HG03558 (cell line): Measurements from ENCODE around the gene HEATR5A.
"Not testable (repeated sequence)": the region's sequence is repeated elsewhere in the genome, so short reads cannot be mapped to it uniquely, and the experiment has no call there.

Source experiments
- ATAC-seq: cut with Tn5 transposase; IDR thresholded peaks from one replicate; pipeline ENCODE4 v1.9.1; 2021; ENCODE audit warnings: moderate number of reproducible peaks; ENCODE audit not compliant: unreplicated experiment; ENCODE audit errors: extremely low read depth

The HEATR5A gene

GRCh38 chr14:31339743-31340142 lies 80.6 kb downstream of the HEATR5A start:
- no peak for ATAC-seq

DNA sequence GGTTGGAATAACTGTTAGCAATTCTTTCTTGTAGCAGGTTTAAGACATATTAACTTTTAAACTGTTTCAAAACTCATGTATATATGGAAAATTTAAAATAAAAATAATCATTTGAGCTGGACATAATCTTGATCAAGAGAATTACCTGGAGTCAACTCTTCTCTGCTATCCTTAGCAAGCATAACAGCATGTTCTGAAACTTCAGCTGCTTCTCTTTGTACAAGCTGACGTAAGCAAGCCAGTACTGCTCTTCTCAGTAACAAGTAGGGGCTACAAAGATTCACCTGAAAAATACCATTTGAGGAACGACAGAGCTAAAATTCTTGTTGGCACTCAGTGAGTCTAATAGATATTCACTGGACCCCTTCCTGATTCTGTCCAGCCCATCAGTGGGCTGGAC lies 83.0 kb downstream of the HEATR5A start:
- no peak for ATAC-seq

DNA sequence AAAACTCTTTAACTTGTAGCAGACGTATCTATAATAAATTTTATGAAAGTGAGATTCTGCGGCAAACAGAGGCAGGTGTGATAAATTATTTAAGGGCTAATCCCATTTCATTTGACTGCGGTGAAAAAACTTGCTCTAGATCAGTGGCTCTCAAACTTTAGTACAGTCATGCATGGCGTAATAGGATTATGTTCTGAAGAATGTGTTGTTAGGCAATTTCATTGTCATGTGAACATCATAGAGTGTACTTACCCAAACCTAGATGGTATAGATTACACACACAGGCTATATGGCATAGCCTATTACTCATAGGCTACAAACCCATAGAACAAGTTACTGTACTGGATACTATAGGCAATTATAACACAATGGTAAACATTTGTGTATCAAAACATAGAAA lies 83.7 kb downstream of the HEATR5A start:
- ATAC-seq = no peak

DNA sequence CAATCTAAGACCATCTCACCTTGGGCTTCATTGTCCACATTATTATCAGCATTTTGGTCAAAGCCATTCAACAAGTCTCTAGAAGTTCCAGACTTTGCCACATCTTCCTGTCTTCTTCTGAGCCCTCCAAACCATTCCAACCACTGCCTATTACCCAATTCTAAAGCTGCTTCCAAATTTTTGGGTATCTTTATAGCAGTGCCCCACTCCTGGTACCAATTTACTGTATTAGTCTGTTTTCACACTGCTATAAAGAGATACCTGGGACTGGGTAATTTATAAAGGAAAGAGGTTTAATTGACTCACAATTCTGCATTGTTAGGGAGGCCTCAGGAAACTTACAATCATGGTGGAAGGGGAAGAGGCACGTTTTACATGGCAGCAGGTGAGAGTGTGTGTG lies 89.0 kb downstream of the HEATR5A start:
- ATAC-seq = not testable (repeated sequence)

- ATAC-seq = not testable (repeated sequence)
These were observed 90.4 kb downstream of the HEATR5A start for GRCh38 chr14:31329876-31330521.

DNA sequence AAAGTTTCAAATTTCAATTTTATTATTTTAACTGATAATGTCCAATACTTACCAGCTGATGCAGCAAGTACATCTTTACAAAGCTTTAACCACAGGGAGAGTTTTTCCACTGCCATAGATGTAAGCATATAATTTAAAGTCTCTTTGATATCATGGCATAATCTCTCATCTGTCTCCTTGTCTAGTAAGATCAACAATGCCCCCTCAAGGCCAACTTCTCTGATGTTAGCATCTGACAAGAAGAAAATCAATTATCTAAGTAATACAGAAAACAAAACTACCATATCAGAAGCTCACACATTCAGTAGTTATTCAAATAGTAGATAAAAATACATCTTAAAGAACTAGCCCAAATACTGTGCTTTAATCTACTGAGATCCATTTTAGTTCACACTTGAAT lies 94.2 kb downstream of the HEATR5A start:
- ATAC-seq = no peak

GRCh38 chr14:31323419-31323818 lies 96.9 kb downstream of the HEATR5A start:
- ATAC-seq = no peak

- no peak for ATAC-seq
These were observed 99.2 kb downstream of the HEATR5A start for GRCh38 chr14:31320922-31321766.

DNA sequence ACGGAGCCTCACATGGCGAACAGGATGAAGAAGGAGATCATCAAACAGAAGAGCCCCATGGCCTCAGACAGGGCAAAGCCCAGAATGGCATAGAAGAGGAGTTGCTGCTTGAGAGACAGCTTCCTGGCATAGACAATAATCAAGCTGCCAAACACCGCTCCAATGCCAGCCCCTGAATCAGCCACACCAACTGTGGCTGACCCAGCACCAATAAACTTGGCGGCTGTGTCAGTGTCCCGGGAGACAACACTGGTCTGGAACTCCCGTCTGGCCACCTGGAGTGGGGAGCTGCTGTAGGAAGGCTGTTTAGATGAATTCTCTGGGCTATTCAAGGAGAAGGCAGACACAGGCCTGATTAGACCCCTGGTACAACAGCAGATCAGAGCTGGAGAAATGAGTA lies 100.1 kb downstream of the HEATR5A start:
- ATAC-seq = no peak

GRCh38 chr14:31319701-31320100 lies 100.6 kb downstream of the HEATR5A start:
- no peak for ATAC-seq

- no peak for ATAC-seq
These were observed 107.4 kb downstream of the HEATR5A start for GRCh38 chr14:31312934-31313333.

- not testable (repeated sequence) for ATAC-seq
These were observed 108.0 kb downstream of the HEATR5A start for GRCh38 chr14:31312370-31312769.

- no peak for ATAC-seq
These were observed 112.7 kb downstream of the HEATR5A start for GRCh38 chr14:31307618-31308017.

DNA sequence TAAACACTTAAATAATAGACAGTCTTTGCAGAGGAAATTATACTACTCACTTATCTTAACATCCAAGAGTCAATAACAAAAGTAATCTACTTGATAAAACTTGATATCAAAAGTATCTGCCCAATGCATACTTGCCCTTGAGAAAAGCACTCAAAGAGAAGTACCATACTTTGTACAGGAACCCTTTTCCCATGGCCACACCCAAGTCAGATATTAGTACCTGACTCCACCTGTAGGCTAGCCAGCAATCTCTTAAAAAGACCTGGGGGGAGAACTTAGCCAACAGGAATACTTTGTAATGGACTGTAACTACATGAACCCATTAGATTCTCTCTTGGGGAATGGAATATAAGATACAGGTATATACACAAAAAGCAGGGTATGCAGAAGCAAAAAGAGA lies 113.2 kb downstream of the HEATR5A start:
- no peak for ATAC-seq

- no peak for ATAC-seq
These were observed 116.7 kb downstream of the HEATR5A start for GRCh38 chr14:31303654-31304053.

DNA sequence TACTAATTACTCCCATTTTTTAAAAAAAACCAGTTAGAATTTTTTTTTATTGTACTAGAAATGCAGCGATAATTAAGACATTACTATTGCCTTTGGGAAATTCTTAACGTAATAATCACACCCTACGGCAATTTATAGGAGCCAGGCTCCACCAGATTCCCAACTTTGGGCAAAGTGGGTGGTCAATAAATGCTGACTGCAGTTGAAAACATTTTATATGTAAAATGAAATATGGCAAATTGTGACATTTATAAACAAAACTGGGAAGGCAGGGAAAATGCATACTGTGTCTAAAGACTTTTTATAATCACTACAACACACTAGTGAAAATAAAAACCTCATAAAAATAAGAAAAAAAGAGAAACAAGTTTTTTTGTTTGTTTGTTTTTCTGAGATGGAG lies 119.5 kb downstream of the HEATR5A start:
- no peak for ATAC-seq

DNA sequence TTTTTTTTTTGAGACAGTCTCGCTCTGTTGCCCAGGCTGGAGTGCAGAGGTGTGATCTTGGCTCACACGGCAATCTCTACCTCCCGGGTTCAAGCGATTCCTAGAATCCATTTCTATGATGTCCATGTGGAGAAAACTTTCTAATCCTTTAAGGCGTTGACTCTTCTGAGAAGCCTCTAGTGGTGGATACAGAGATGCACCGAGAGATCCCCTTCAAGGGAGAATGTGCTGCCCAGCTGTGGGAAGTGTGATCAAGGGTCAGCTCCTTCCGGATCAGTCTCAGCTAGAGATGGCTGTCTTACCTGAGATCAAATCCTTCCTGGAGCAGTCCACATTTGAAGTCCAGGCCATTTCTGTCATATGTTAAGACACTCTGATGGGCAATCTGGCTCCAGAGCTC lies 120.1 kb downstream of the HEATR5A start:
- ATAC-seq = no peak

DNA sequence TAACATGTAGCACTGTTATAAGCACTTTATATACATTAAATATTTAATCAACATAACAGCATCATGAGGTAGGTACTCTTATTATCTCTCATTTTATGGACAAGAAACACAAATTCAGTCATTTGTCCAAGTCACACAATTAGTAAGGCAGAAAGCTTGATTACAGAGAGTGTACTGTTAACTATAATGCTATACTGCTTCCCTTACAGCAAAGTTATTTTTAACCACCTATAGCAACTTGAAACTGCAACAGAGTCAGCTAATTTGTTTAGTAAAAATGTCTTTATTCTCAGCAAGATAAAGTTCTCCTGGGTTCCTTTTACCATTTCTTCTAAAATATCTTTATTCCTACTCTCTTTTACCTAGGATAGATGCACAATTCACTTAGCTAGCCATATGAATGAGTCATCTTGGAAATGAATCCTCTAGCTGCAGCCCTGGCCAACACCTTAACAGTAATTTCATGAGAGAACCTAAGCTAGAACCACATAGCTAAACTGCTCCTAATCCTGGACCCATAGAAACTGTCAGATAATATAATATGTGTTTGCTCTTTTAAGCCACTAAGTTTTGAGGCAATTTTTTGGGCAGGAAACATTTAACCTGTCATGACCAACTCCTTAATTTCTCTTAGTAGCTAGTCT lies 122.5 kb downstream of the HEATR5A start:
- peak; percentile 67 for ATAC-seq

DNA sequence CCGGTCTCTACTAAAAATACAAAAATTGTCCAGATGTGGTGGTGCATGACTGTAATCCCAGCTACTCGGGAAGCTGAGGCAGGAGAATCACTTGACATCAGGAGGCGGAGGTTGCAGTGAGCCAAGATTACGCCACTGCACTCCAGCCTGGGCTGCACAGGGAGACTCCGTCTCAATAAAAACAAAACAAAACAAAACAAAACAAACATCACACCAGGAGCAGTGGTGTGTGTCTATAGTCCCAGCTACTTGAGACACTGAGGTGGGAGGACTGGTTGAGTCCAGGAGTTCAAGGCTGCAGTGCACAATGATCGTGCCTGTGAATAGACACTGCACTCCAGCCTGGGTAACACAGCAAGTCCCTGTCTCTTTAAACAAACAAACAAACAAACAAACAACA lies 123.2 kb downstream of the HEATR5A start:
- ATAC-seq = no peak

GRCh38 chr14:31294746-31295405 lies 125.5 kb downstream of the HEATR5A start:
- ATAC-seq = no peak
